ENCODE measurements around the gene CARS2.
"Not testable (repeated sequence)": the region's sequence is repeated elsewhere in the genome, so short reads cannot be mapped to it uniquely, and the experiment has no call there.

Gene CARS2

DNA sequence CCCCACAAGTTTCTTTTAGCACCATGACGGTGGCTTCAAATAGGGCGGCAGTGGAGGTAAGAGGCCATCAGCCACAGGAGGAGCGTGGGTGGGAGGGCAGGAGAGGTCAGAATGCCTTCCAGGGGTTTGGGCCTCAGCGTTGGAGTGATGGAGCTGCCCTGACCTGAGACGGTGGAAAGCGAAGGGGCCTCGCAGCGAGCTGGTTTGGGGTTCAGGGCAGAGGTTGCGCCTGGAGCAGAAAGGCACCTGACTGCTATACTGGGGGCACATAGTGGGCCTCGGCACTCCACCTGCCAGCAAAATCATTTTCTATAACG, 91.0 kb downstream of the CARS2 start:
- DNase-seq (ENCODE audit: extremely low read depth, low read depth): no peak
- TF ChIP-seq, protein P1, sequence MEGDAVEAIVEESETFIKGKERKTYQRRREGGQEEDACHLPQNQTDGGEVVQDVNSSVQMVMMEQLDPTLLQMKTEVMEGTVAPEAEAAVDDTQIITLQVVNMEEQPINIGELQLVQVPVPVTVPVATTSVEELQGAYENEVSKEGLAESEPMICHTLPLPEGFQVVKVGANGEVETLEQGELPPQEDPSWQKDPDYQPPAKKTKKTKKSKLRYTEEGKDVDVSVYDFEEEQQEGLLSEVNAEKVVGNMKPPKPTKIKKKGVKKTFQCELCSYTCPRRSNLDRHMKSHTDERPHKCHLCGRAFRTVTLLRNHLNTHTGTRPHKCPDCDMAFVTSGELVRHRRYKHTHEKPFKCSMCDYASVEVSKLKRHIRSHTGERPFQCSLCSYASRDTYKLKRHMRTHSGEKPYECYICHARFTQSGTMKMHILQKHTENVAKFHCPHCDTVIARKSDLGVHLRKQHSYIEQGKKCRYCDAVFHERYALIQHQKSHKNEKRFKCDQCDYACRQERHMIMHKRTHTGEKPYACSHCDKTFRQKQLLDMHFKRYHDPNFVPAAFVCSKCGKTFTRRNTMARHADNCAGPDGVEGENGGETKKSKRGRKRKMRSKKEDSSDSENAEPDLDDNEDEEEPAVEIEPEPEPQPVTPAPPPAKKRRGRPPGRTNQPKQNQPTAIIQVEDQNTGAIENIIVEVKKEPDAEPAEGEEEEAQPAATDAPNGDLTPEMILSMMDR (IDR thresholded peaks at IDR 0.05; ENCODE audit: low read depth, low read length, missing control alignments): no peak
- H3K4me3 ChIP-seq (replicated peaks; ENCODE audit: low read depth, low read length): peak overlapping the region; percentile 76

DNA sequence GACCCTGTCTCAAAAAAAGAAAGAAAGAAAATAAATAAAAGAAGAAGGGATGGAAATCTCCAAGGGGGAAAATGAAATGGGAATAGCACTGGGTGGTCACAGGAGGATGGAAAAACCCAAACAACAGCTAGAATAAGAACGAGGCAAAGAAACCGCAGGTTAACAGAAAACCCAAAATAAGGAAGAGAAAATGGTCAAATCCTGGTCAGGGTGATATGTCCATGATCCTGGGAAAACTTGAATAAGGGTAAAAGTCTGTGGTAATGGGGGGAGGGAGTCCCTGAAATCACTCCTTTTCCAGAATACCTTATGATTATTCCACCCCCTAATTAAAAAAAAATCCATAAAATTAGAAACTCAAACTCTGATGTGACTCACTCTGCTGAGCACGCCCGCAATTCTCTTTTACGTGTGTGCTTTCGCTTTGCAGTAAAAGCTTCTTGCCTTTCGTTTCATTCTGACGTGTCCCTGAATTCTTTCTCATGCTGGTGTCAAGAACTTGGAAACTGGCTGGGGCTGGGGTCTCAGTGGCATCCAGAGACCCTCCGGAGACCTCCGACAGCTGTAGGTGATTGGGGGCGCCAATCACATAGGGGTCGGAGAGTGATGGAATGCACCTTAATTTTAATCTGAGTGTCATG, 94.8 kb downstream of the CARS2 start:
- DNase-seq (ENCODE audit: extremely low read depth, low read depth): no peak
- 0 out of 2 replicates have a peak overlapping the region, but pooled peaks have one; percentile 7 for H3K4me3 ChIP-seq (replicated peaks; ENCODE audit: low read depth, low read length)
- TF ChIP-seq, protein P1 (IDR thresholded peaks at IDR 0.05; ENCODE audit: low read depth, low read length, missing control alignments): no peak

DNA sequence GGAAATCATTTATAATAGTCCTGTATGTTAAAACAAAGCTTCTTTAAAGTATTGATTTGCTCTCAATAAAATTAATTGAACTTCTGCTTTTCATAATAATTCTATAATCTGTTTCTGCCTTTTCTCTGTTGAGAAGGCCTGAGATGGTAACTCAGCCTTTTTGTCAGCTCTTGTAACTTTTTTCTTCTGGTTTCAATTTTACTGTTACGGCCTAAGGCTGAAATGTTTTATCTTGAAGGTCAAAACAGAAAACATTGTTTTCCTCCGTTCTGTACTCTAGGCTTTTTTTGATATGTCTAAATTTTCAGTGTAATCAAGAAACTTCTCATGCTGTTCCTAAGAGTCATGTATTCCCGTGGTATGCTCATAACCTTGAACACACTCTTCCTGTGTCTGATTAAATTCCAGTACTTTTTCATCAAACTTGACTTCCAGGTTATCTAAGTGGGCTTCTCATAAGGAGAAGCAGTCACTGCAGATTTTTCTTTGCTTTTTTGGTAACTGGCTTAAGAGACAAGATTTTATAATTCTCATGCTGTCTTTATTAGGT, 98.2 kb downstream of the CARS2 start:
- TF ChIP-seq, protein P1 (IDR thresholded peaks at IDR 0.05; ENCODE audit: low read depth, low read length, missing control alignments): no peak
- DNase-seq (ENCODE audit: extremely low read depth, low read depth): no peak
- no peak overlapping the region for H3K4me3 ChIP-seq (replicated peaks; ENCODE audit: low read depth, low read length)

DNA sequence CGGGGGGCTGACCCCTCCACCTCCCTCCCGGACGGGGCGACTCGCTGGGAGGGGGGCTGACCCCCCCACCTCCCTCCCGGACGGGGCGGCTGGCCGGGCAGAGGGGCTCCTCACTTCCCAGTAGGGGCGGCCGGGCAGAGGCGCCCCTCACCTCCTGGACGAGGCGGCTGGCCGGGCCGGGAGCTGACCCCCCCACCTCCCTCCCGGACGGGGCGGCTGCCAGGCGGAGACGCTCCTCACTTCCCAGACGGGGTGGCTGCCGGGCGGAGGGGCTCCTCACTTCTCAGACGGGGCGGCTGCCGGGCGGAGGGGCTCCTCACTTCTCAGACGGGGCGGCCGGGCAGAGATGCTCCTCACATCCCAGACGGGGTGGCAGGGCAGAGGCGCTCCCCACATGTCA, 99.6 kb downstream of the CARS2 start:
- DNase-seq (ENCODE audit: extremely low read depth, low read depth); H3K4me3 ChIP-seq (replicated peaks; ENCODE audit: low read depth, low read length): not testable (repeated sequence)

DNA sequence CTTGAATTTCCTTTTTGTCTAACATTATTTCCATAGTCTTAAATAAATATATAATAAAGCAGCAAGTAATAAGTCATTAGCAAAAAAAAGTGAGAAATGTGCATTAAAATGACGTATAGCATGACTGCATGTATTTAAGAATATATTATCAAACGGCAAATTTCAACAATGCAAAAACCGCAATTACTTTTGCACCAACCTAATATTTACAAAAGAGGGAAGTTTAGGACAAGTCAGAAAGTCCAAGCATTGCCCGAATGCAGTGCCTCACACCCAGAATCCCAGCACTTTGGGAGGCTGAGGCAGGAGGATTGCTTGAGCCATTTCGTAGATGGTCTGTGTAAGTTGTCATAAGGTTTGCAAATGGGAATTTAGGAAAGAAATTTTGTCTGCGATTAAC, 100.8 kb downstream of the CARS2 start:
- TF ChIP-seq, protein P1 (IDR thresholded peaks at IDR 0.05; ENCODE audit: low read depth, low read length, missing control alignments): no peak
- DNase-seq (ENCODE audit: extremely low read depth, low read depth): no peak
- H3K4me3 ChIP-seq (replicated peaks; ENCODE audit: low read depth, low read length): no peak overlapping the region

DNA sequence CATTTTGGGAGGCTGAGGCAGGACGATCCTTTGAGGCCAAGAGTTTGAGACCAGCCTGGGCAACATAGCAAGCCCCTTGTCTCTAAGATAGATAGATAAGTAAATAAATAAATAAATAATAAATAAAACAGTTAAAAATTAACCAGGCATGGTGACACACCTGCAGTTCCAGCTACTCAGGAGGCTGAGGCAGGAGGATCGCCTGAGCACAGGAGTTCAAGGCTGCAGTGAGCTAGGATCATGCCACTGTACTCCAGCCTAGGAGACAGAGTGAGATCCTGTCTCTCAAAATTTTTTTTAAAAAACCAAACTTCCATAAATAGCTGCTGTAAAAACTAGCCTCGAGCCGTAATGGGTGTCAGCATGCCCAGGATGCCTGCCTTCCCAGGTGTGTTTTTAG, 104.9 kb downstream of the CARS2 start:
- no peak for DNase-seq (ENCODE audit: extremely low read depth, low read depth)
- TF ChIP-seq, protein P1 (IDR thresholded peaks at IDR 0.05; ENCODE audit: low read depth, low read length, missing control alignments): no peak
- H3K4me3 ChIP-seq (replicated peaks; ENCODE audit: low read depth, low read length): no peak overlapping the region

DNA sequence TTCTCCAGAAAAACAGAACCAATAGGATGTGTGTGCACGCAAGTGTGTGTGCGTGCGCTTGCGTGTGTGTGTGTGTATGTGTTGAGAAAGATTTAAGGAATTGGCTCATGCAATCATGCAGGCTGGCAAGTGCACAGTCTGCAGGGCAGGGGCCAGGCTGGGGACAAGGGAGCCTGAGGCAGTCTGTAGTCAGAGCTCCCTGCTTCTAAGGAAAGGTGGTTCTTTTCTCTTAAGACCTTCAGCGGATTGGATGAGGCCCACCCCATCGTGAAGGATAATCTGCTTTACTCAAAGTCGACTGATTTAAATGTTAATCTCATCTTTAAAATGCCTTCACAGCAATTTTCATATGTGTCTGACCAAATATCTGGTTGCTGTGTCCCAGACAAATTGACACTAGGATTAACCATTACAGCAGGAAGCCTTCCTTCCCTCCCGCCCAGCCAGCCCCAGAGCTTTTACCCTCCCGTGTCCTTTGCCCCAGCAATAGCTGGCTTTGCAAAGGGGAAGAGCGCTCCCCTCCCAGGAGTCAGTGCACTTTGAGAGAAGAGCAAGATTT, 105.6 kb downstream of the CARS2 start:
- TF ChIP-seq, protein P1 (IDR thresholded peaks at IDR 0.05; ENCODE audit: low read depth, low read length, missing control alignments): no peak
- DNase-seq (ENCODE audit: extremely low read depth, low read depth): no peak
- no peak overlapping the region for H3K4me3 ChIP-seq (replicated peaks; ENCODE audit: low read depth, low read length)

Data from HFF-Myc (cell line).